Suprapubic skin (tissue), 3 donors: ENCODE data around the gene PAK6.

ENCODE experiments used
- CTCF ChIP-seq, 2 donors: fragments of 200-600 bp in 1 of 2; fragments of 450-650 bp in 1 of 2; sonication (generic) in 1 of 2; IDR thresholded peaks; one replicate each; pipeline ENCODE4 v1.5.1; 2016 to 2019; ENCODE audit warnings: antibody characterized with exemption in 2 of 2, mild to moderate bottlenecking in 1 of 2, moderate library complexity in 1 of 2
- POLR2A ChIP-seq, 2 donors: fragments of 450-650 bp; IDR thresholded peaks; one replicate each; pipeline ENCODE4 v1.6.1; 2017; ENCODE audit warnings: antibody characterized with exemption in 2 of 2, mild to moderate bottlenecking in 2 of 2, moderate library complexity in 2 of 2

DNA sequence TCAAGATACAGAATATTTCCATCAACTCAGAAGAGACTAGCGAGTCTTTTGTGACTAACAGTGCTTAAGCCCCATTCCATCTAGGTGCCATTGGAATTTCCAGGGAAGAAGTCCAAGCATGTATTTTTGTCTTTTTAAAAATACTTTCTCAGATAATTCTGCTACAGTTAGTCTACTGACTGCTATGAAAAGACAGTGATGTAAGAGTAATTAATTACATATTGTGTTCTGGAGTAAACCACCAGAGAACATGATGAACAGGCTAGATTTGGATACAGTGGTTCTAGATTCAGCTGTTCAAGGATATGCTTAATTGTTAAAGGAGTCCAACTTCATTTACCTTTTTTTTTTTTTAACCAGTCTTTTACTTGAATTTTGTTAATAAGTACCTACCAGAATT is 34.8 kb upstream of the PAK6 start:
- TF ChIP-seq POLR2A (IDR thresholded peaks at IDR 0.05) (no peak), CTCF (IDR thresholded peaks at IDR 0.05) (no peak)
